GM18508 (cell line): ENCODE measurements around the gene MUC15.

Experiments
- ATAC-seq: cut with Tn5 transposase; IDR thresholded peaks from one replicate; pipeline ENCODE4 v1.9.1; 2021; ENCODE audit warnings: moderate number of reproducible peaks; ENCODE audit not compliant: insufficient read depth, unreplicated experiment

Gene MUC15

GRCh38 chr11:26578998-26579661, 7.1 kb upstream of the MUC15 start:
- no peak for ATAC-seq

- no peak for ATAC-seq
Measured at GRCh38 chr11:26575946-26576345, 3.9 kb upstream of the MUC15 start.

- no peak for ATAC-seq
Measured at GRCh38 chr11:26573896-26574295, 1.8 kb upstream of the MUC15 start.

DNA sequence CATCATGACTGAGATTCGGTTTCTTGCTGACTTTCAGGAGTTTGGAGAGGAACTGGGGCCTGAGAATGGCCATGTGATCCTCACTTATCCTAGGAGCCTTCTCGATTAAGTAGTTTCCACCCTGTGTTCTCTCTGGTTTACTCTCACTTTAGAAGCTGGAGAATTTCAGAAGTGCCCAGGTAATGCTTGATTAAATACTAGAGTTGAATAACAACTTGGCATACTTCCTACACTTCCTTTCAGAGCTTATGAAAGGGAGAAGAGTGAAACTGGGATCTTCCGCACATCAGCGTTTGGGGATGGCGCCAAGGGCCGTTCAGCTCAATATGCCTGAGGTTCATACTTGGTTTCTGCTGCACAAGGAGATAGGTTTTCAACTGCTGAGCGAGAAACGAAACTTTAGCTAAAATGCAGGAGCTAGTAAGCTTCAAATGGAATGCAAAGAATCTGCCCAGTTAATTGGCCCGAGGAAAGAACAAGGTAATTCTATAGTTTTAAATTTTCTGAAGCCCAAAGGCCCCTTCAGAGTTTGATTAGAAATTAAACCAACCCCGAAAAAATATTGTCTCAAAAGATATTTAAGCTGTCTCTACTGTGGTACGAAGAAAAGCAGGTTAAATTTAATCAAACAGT, 823 bp upstream of the MUC15 start:
- ATAC-seq = no peak

DNA sequence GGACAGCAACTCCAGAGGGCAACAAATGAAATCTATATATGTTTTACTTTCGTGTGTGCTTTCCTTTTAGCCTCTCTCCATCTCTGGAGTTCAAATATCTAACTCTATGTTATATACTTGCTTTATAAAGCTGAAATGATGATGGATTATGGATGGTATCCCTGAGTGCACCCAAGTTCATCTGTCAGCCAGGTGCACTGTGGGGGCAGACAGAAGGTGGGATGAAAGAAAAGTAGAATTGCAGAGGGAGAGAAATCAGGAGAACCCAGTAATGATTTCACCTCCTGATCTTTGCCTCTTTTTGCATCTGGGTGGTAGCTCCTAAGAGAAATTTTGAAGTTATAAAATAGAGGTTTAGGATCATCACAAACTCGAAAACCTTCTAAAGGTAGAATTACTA, 2.4 kb downstream of the MUC15 start:
- ATAC-seq = no peak

DNA sequence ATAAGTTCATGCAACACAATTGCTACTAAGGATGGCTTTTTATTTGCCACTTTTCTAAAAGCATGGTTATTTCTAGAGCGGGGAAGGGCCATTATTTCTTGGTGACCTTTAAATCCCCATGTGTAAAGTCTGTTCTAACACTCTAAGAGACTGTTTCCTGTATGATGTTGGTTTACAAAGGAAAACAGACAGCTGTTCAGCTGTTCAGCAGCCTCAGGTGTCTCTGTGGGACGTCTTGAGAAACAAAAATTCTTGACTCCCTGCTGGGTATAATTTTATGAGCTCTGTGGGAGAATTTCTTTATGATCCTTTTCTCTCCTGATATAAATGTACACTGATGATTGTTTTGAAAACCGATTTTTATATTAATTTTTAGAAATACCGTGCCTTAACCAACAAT, 13.9 kb downstream of the MUC15 start:
- no peak for ATAC-seq

DNA sequence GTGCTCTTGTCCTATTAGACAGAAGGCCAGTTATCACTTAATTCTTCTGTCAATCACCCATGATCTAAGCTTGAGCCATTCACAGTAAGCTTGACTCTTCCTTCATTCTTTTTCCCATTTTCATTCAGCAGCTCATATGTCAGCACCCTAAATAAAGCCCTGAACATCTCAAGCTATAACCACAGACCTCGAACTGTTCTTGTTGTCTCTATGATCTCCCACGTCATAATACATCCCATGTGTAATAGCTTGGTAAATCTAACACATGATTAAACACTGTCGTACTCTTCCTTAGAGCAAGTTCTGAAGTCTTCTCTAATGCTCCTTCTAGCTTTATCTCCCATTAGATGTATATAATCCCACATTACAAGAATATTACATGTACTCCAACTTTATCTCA, 14.4 kb downstream of the MUC15 start:
- no peak for ATAC-seq

DNA sequence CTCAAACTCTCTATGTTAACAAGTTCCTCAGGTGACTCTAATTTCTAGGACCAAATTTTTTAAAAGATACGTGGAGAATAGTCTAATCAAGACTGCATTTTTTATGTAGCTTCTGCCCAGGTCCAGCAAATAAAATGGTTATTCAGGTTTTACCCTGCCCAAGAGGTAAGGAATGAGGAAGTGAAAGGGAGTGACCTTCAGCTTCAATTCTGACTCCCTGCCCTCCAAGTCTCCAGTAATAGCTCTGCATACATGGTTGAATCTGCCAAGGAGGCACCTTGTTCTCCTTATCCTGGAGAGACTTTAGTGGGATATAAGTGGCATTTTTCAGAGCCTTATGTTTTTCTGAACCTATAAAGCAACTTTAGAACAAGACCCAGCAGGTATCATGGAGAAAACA, 15.5 kb downstream of the MUC15 start:
- no peak for ATAC-seq

GRCh38 chr11:26554455-26554854, 17.6 kb downstream of the MUC15 start:
- ATAC-seq = no peak

DNA sequence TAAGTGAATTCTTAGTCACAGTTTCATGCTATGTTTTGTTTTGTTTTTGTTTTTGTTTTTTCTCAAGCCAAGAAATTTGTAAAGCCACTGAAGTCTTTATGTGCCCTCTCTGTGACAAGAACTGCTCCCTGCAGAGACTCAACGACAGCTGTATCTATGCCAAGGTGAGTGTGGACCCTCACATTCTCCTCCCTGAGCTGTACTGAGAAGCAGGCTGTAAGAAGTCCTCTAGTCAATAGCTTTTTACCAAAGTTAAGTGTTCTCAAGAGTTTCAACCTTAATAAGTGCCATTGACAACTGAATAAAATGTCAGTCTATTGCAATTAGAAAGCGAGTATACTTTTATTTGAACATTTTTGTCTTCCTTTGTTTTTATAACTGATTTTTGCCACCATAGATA, 18.9 kb downstream of the MUC15 start:
- no peak for ATAC-seq

GRCh38 chr11:26551186-26551801, 20.8 kb downstream of the MUC15 start:
- no peak for ATAC-seq

- ATAC-seq = no peak
Measured at GRCh38 chr11:26550022-26550421, 22.0 kb downstream of the MUC15 start.

GRCh38 chr11:26549176-26549575, 22.9 kb downstream of the MUC15 start:
- no peak for ATAC-seq

DNA sequence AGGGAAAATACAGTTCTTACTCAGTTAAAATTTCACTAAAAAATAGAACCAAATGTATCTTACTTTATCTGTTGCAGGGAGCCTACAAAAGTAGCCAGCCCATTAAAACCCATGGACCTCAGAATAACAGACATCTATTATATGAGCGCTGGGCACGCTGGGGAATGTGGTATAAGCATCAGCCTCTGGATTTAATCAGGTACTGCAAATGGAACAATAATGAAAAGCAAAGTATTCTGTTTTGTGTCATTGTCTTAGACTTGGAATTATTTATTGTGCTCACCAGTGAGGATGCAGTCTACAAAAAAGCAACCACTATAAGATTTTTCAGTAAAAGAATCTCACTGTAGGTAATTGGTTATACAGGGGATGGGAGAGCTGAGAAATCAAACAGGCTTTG, 30.2 kb downstream of the MUC15 start:
- no peak for ATAC-seq

DNA sequence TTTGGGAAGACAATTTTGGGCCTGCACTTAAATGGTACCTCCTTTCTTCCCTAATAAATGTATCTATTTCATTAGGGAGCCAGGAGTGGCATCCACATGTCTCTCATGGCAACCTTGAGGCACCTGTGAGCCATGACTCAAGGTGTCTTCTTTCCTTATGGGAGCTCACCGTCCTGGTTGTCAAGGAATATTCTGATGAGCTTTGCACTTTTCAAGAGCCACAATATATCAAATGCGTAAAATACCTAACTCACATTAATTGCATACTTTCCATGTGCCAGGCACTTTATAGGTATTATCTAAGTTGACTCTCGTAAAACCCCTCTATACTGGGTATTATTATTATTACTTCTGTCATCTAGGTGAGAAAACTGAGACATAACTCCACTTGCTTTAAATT, 32.5 kb downstream of the MUC15 start:
- ATAC-seq = no peak

GRCh38 chr11:26537341-26537740, 34.7 kb downstream of the MUC15 start:
- no peak for ATAC-seq

DNA sequence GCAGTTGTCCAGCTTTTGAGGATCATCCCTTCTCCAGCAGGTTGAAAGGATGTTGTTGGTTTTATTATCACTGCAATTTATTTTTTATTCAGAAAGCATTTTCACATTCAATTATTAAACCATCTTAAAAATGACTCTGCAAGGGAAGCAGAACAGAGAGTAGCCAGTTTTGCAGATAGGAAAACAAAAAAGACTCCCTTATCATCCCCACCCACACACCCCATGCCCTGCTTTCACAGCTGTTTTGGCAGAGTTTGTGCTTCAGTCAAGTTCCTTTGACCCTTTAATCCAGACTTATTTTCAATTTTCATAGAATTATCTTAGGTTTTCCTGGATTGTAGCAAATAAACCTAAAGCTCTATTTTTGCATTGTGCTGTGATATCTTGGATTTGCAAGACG, 44.4 kb downstream of the MUC15 start:
- ATAC-seq = no peak

- ATAC-seq = no peak
Measured at GRCh38 chr11:26522912-26523610, 49.0 kb downstream of the MUC15 start.

GRCh38 chr11:26519469-26519868, 52.6 kb downstream of the MUC15 start:
- no peak for ATAC-seq

GRCh38 chr11:26512196-26512595, 59.9 kb downstream of the MUC15 start:
- no peak for ATAC-seq

- no peak for ATAC-seq
Measured at GRCh38 chr11:26510756-26511155, 61.3 kb downstream of the MUC15 start.
